ENCODE results near the gene WDR48.

Gene WDR48

GRCh38 chr3:39097716-39098472 is 46.1 kb downstream of the WDR48 start:
- no peak overlapping the region for H3K9ac ChIP-seq (ENCODE audit: low read depth, low read length)
- peaks cover 75% of the 10 kb centered on the region for H3K36me3 ChIP-seq (ENCODE audit: insufficient read depth, low read length)
- no peak overlapping the region for H3K4me2 ChIP-seq (ENCODE audit: insufficient read depth, low read length)
- H3K9me3 ChIP-seq (ENCODE audit: insufficient read depth, low read length, severe bottlenecking): no peaks in the 10 kb centered on the region
- no peak overlapping the region for H3K27ac ChIP-seq (ENCODE audit: low read length)
- H3K27me3 ChIP-seq (ENCODE audit: insufficient read depth, low read length, poor library complexity): no peaks in the 10 kb centered on the region
- H3K4me3 ChIP-seq (ENCODE audit: low read depth in 1 of 2, low read length in 2 of 2): no peak overlapping the region
- DNase-seq: no peak
- H2AFZ ChIP-seq (ENCODE audit: low read depth, low read length): no peak overlapping the region
- peaks cover 23% of the 10 kb centered on the region; the same call in 1 of the 2 replicates for H4K20me1 ChIP-seq (ENCODE audit: insufficient read depth, low read length)
- no peaks in the 10 kb centered on the region for H3K4me1 ChIP-seq (ENCODE audit: insufficient read depth, low read length)
- no peaks in the 10 kb centered on the region for H3K79me2 ChIP-seq (ENCODE audit: insufficient read depth, low read length)
- no peak for ATAC-seq (ENCODE audit: insufficient read depth, low read depth)
- TF ChIP-seq EZH2 (IDR thresholded peaks at IDR 0.05; ENCODE audit: borderline replicate concordance, low read depth, low read length, severe bottlenecking) (no peak), CTCF (IDR thresholded peaks at IDR 0.05; ENCODE audit: borderline replicate concordance, extremely low read depth, low read length, poor library complexity, severe bottlenecking) (no peak)

DNA sequence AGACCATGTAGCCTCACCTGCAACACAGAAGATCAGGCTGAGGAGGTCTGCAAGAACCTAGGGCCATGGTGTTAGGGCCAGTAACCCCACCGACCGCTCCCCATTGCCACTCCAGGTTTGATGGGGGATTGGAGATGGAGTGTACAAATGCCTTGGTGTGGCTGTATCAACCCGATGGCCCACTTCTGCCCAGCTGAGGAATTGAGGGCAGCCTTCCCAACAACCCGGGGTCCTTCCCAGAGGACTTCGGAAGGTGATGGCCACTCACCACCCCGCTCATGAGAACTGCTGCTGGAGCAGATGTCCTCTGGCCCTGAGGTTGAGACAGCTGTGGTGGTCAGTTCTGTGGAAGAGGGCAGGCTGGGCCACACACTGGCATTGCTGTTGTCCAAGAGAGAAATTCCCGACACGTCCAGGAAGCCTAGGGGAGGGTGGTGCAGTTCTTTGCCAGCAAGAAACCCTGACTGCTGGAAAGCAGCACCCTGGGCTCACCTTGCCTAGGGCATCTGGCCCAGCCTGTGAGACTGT is 46.7 kb downstream of the WDR48 start:
- peaks cover 1% of the 10 kb centered on the region; the same call in 1 of the 2 replicates for H3K4me1 ChIP-seq (ENCODE audit: insufficient read depth, low read length)
- H3K27me3 ChIP-seq (ENCODE audit: insufficient read depth, low read length, poor library complexity): no peaks in the 10 kb centered on the region
- H3K36me3 ChIP-seq (ENCODE audit: insufficient read depth, low read length): peaks cover 75% of the 10 kb centered on the region
- H3K4me3 ChIP-seq (ENCODE audit: low read depth in 1 of 2, low read length in 2 of 2): no peak overlapping the region
- no peak for DNase-seq
- TF ChIP-seq CTCF (IDR thresholded peaks at IDR 0.05; ENCODE audit: borderline replicate concordance, extremely low read depth, low read length, poor library complexity, severe bottlenecking) (no peak), EZH2 (IDR thresholded peaks at IDR 0.05; ENCODE audit: borderline replicate concordance, low read depth, low read length, severe bottlenecking) (no peak)
- no peak overlapping the region for H3K9ac ChIP-seq (ENCODE audit: low read depth, low read length)
- ATAC-seq (ENCODE audit: insufficient read depth, low read depth): no peak
- H3K4me2 ChIP-seq (ENCODE audit: insufficient read depth, low read length): no peak overlapping the region
- no peak overlapping the region for H2AFZ ChIP-seq (ENCODE audit: low read depth, low read length)
- no peaks in the 10 kb centered on the region for H3K9me3 ChIP-seq (ENCODE audit: insufficient read depth, low read length, severe bottlenecking)
- no peaks in the 10 kb centered on the region for H3K79me2 ChIP-seq (ENCODE audit: insufficient read depth, low read length)
- peaks cover 30% of the 10 kb centered on the region for H4K20me1 ChIP-seq (ENCODE audit: insufficient read depth, low read length)
- no peak overlapping the region for H3K27ac ChIP-seq (ENCODE audit: low read length)

DNA sequence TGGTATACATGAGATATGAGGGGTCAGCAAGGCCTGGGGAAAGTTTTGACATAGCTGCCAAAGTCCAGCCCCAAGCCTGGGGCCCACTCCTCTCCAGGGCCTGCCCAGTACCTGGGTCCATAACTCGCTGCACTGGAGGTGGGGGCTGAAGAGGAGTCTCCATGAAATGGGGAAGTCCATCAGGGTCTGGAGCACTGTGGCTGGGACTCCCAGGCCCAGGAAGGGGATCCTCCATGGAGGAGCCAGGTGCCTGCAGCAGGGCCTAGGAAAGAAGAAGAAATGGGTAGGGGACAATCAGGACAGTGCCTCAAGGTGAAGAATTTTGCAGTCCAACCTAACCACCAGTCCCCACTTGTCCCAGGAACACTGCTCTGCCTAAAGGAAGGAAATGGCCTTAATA is 47.4 kb downstream of the WDR48 start:
- Histone ChIP-seq H3K9ac (ENCODE audit: low read depth, low read length) (no peak overlapping the region), H3K4me1 (ENCODE audit: insufficient read depth, low read length) (peaks cover 5% of the 10 kb centered on the region; the same call in 1 of the 2 replicates), H2AFZ (ENCODE audit: low read depth, low read length) (no peak overlapping the region), H3K9me3 (ENCODE audit: insufficient read depth, low read length, severe bottlenecking) (no peaks in the 10 kb centered on the region), H3K27ac (ENCODE audit: low read length) (no peak overlapping the region), H3K4me2 (ENCODE audit: insufficient read depth, low read length) (no peak overlapping the region), H3K27me3 (ENCODE audit: insufficient read depth, low read length, poor library complexity) (no peaks in the 10 kb centered on the region), H3K4me3 (ENCODE audit: low read depth in 1 of 2, low read length in 2 of 2) (no peak overlapping the region), H4K20me1 (ENCODE audit: insufficient read depth, low read length) (peaks cover 36% of the 10 kb centered on the region), H3K79me2 (ENCODE audit: insufficient read depth, low read length) (no peaks in the 10 kb centered on the region; the same call in 1 of the 2 replicates), H3K36me3 (ENCODE audit: insufficient read depth, low read length) (peaks cover 69% of the 10 kb centered on the region)
- no peak for TF ChIP-seq CTCF (IDR thresholded peaks at IDR 0.05; ENCODE audit: borderline replicate concordance, extremely low read depth, low read length, poor library complexity, severe bottlenecking)
- no peak for TF ChIP-seq EZH2 (IDR thresholded peaks at IDR 0.05; ENCODE audit: borderline replicate concordance, low read depth, low read length, severe bottlenecking)
- no peak for DNase-seq
- no peak for ATAC-seq (ENCODE audit: insufficient read depth, low read depth)
